H9 (cell line): Measurements from ENCODE around the gene CYP2S1. TPM values are rescaled to one million over a fixed set of nuclear protein-coding genes. Genes with fewer than 3 reads are reported as not detected.

Experiments
- DNase-seq: peaks from one replicate; pipeline ENCODE4 v3.0.0-alpha.2; 2017
- H2AFZ ChIP-seq: one replicate; pipeline ENCODE4 v1.6.1; 2013; ENCODE audit warnings: mild to moderate bottlenecking, low read length, control low read depth, moderate library complexity
- H2AK5ac ChIP-seq: 2 replicates; pipeline ENCODE4 v1.6.1; 2013; ENCODE audit warnings: low read length, control low read depth, mixed read lengths; ENCODE audit not compliant: insufficient read length
- H2BK120ac ChIP-seq: one replicate; pipeline ENCODE4 v1.6.1; 2013; ENCODE audit warnings: low read depth, mild to moderate bottlenecking, low read length, control low read depth, inconsistent platforms; ENCODE audit not compliant: poor library complexity, severe bottlenecking
- H2BK12ac ChIP-seq: 2 replicates; pipeline ENCODE4 v1.6.1; 2013; ENCODE audit warnings: low read length, control low read depth, mixed read lengths, low read depth; ENCODE audit not compliant: insufficient read length
- H2BK15ac ChIP-seq: 2 replicates; pipeline ENCODE4 v1.6.1; 2013; ENCODE audit warnings: low read depth, low read length, control low read depth
- H2BK20ac ChIP-seq: one replicate; pipeline ENCODE4 v1.6.1; 2013; ENCODE audit warnings: low read depth, mild to moderate bottlenecking, low read length, control low read depth, inconsistent platforms; ENCODE audit not compliant: poor library complexity, severe bottlenecking
- H2BK5ac ChIP-seq: 2 replicates; pipeline ENCODE4 v1.6.1; 2013; ENCODE audit warnings: low read length, control low read depth, mixed read lengths; ENCODE audit not compliant: insufficient read length
- H3K14ac ChIP-seq: 2 replicates; pipeline ENCODE4 v1.6.1; 2013; ENCODE audit warnings: low read length, control low read depth; ENCODE audit not compliant: insufficient read depth
- H3K18ac ChIP-seq: 2 replicates; pipeline ENCODE4 v1.6.1; 2013; ENCODE audit warnings: low read depth, mild to moderate bottlenecking, mixed read lengths, low read length, control low read depth; ENCODE audit not compliant: insufficient read length
- H3K23ac ChIP-seq: 2 replicates; pipeline ENCODE4 v1.6.1; 2013; ENCODE audit warnings: low read length, control low read depth, mixed read lengths, low read depth; ENCODE audit not compliant: insufficient read length
- H3K23me2 ChIP-seq: 2 replicates; pipeline ENCODE4 v1.6.1; 2013; ENCODE audit warnings: low read depth, mild to moderate bottlenecking, mixed read lengths, low read length, control low read depth; ENCODE audit not compliant: insufficient read length, poor library complexity, severe bottlenecking
- H3K27ac ChIP-seq: 2 replicates; pipeline ENCODE4 v1.5.1; 2013; ENCODE audit warnings: low read length, control low read depth, mixed read lengths, low read depth; ENCODE audit not compliant: insufficient read length
- H3K27me3 ChIP-seq: 2 replicates; pipeline ENCODE4 v1.6.1; 2013; ENCODE audit warnings: low read length, control low read depth, inconsistent platforms; ENCODE audit not compliant: insufficient read depth
- H3K4ac ChIP-seq: 2 replicates; pipeline ENCODE4 v1.6.1; 2013; ENCODE audit warnings: low read depth, mild to moderate bottlenecking, control low read depth, inconsistent platforms, low read length, moderate library complexity
- H3K4me1 ChIP-seq: 2 replicates; pipeline ENCODE4 v1.6.1; 2013; ENCODE audit warnings: low read length, control low read depth, inconsistent platforms; ENCODE audit not compliant: insufficient read depth
- H3K4me2 ChIP-seq: 2 replicates; pipeline ENCODE4 v1.6.1; 2013; ENCODE audit warnings: low read length, control low read depth, mixed read lengths; ENCODE audit not compliant: insufficient read length, insufficient read depth
- H3K56ac ChIP-seq: 2 replicates; pipeline ENCODE4 v1.6.1; 2013; ENCODE audit warnings: low read depth, mild to moderate bottlenecking, mixed read lengths, low read length, control low read depth; ENCODE audit not compliant: insufficient read length
- H3K79me1 ChIP-seq: 2 replicates; pipeline ENCODE4 v1.6.1; 2013; ENCODE audit warnings: low read depth, mild to moderate bottlenecking, moderate library complexity, low read length, control low read depth, inconsistent platforms; ENCODE audit not compliant: insufficient read depth, poor library complexity, severe bottlenecking
- H3K79me2 ChIP-seq: 2 replicates; pipeline ENCODE4 v1.6.1; 2013; ENCODE audit warnings: low read length, control low read depth, inconsistent platforms; ENCODE audit not compliant: insufficient read depth
- H3K9ac ChIP-seq: 2 replicates; pipeline ENCODE4 v1.6.1; 2013; ENCODE audit warnings: low read length, control low read depth, mixed read lengths; ENCODE audit not compliant: insufficient read length; ENCODE audit errors: extremely low read depth
- H3K9me3 ChIP-seq: one replicate; pipeline ENCODE4 v1.6.1; 2013; ENCODE audit warnings: low read depth, low read length, inconsistent platforms; ENCODE audit not compliant: control insufficient read depth
- H3T11ph ChIP-seq: one replicate; pipeline ENCODE4 v1.6.1; 2013; ENCODE audit warnings: mild to moderate bottlenecking, low read length, control low read depth, inconsistent platforms
- H4K20me1 ChIP-seq: one replicate; pipeline ENCODE4 v1.6.1; 2013; ENCODE audit not compliant: control insufficient read depth, insufficient read length, insufficient read depth
- H4K5ac ChIP-seq: 2 replicates; pipeline ENCODE4 v1.6.1; 2013; ENCODE audit warnings: low read depth, mild to moderate bottlenecking, mixed read lengths, low read length, control low read depth; ENCODE audit not compliant: insufficient read length
- H4K8ac ChIP-seq: replicated peaks from 2 replicates; pipeline ENCODE4 v1.6.1; 2013; ENCODE audit warnings: low read length, control low read depth, mixed read lengths, low read depth; ENCODE audit not compliant: insufficient read length
- H4K91ac ChIP-seq: 2 replicates; pipeline ENCODE4 v1.6.1; 2013; ENCODE audit warnings: low read depth, mild to moderate bottlenecking, moderate library complexity, mixed read lengths, low read length, control low read depth; ENCODE audit not compliant: insufficient read length
- H3K27ac Mint-ChIP-seq, 3 experiments: 2 replicates in 2 of 3; 3 replicates in 1 of 3; pipeline ENCODE4 v1.8.0; 2020 to 2021; ENCODE audit warnings: mixed read lengths in 3 of 3, mild to moderate bottlenecking in 1 of 3, moderate library complexity in 1 of 3
- H3K27me3 Mint-ChIP-seq: 2 replicates; pipeline ENCODE4 v1.8.0; 2021; ENCODE audit warnings: low read depth, mild to moderate bottlenecking, moderate library complexity, mixed read lengths
- H3K36me3 Mint-ChIP-seq, 3 experiments: 2 replicates in 2 of 3; 3 replicates in 1 of 3; pipeline ENCODE4 v1.8.0; 2020 to 2021; ENCODE audit warnings: low read depth in 3 of 3, mixed read lengths in 3 of 3; ENCODE audit not compliant: insufficient read depth in 1 of 3
- H3K4me1 Mint-ChIP-seq, 2 experiments: 2 replicates each; pipeline ENCODE4 v1.8.0; 2020; ENCODE audit warnings: mixed read lengths in 2 of 2
- H3K4me3 Mint-ChIP-seq, 2 experiments: 2 replicates in 1 of 2; 3 replicates in 1 of 2; pipeline ENCODE4 v1.8.0; 2020 to 2021; ENCODE audit warnings: mild to moderate bottlenecking in 2 of 2, mixed read lengths in 2 of 2, moderate library complexity in 1 of 2
- H3K9me3 Mint-ChIP-seq, 2 experiments: 2 replicates in 1 of 2; 3 replicates in 1 of 2; pipeline ENCODE4 v1.8.0; 2020; ENCODE audit warnings: mild to moderate bottlenecking in 2 of 2, mixed read lengths in 2 of 2, moderate library complexity in 1 of 2
- WGBS: extraction: QIAGEN DNeasy Blood & Tissue Kit; methylation state at CpG from one replicate; pipeline ENCODE4 v1.1.7; 2013; ENCODE audit warnings: missing lambda C conversion rate, low lambda C conversion rate, mixed read lengths; ENCODE audit not compliant: insufficient read length; ENCODE audit errors: extremely low coverage; 5-methylcytosine and 5-hydroxymethylcytosine counted together
- total RNA-seq: library from RNA; stranded (reverse); gene quantifications from 2 replicates; pipeline ENCODE4 v1.2.1, GENCODE V29; 2021
- TF ChIP-seq, protein P1 (sequence below): fragments of 200-600 bp; sonication (generic); conservative IDR thresholded peaks from 3 replicates; pipeline ENCODE4 v1.8.0; 2021; ENCODE audit warnings: antibody characterized with exemption, mild to moderate bottlenecking

The CYP2S1 gene
- total RNA-seq, 1 experiment from 2014 or later: 159 TPM

GRCh38 chr19:41189425-41190065 lies 3.5 kb upstream of the CYP2S1 start:
- peak overlapping the region; percentile 84 for H3K27ac ChIP-seq
- no peak overlapping the region for H3K56ac ChIP-seq
- H3K27me3 ChIP-seq: no peaks in the 10 kb centered on the region
- Mint-ChIP-seq H3K27ac (peak overlapping the region; percentile 91 to 99 (median 96)), H3K36me3 (peaks cover 0 to 10% (median 4%) of the 10 kb centered on the region in 3 experiments; a peak in 3 of 7 replicates), H3K4me3 (peak overlapping the region; percentile 23 to 65), H3K27me3 (no peaks in the 10 kb centered on the region), H3K9me3 (no peaks in the 10 kb centered on the region), H3K4me1 (peaks cover 56 to 70% of the 10 kb centered on the region in 2 experiments)
- H2BK120ac ChIP-seq: no peak overlapping the region
- peak overlapping the region; percentile 23 for H3K4me2 ChIP-seq
- no peaks in the 10 kb centered on the region for H3K79me1 ChIP-seq
- H4K8ac ChIP-seq: no peak overlapping the region
- no peak overlapping the region for H3K4ac ChIP-seq
- no peak overlapping the region for H3T11ph ChIP-seq
- peaks cover 15% of the 10 kb centered on the region; the same call in 1 of the 2 replicates for H3K79me2 ChIP-seq
- peaks cover 14% of the 10 kb centered on the region for H3K23me2 ChIP-seq
- peak overlapping the region; percentile 46 for H3K18ac ChIP-seq
- no peak overlapping the region for H3K9ac ChIP-seq
- H2AFZ ChIP-seq: no peak overlapping the region
- H3K9me3 ChIP-seq: no peaks in the 10 kb centered on the region
- H3K14ac ChIP-seq: no peak overlapping the region
- no peak overlapping the region for H2BK15ac ChIP-seq
- no peak overlapping the region for H2BK5ac ChIP-seq
- H3K4me1 ChIP-seq: peaks cover 20% of the 10 kb centered on the region; the same call in 1 of the 2 replicates
- no CpG with 5 or more reads among the region's 8 CpGs for WGBS
- DNase-seq: peak; percentile 86
- H4K91ac ChIP-seq: no peak overlapping the region
- no peak overlapping the region for H4K5ac ChIP-seq
- no peak overlapping the region for H2BK20ac ChIP-seq
- TF ChIP-seq, protein P1, sequence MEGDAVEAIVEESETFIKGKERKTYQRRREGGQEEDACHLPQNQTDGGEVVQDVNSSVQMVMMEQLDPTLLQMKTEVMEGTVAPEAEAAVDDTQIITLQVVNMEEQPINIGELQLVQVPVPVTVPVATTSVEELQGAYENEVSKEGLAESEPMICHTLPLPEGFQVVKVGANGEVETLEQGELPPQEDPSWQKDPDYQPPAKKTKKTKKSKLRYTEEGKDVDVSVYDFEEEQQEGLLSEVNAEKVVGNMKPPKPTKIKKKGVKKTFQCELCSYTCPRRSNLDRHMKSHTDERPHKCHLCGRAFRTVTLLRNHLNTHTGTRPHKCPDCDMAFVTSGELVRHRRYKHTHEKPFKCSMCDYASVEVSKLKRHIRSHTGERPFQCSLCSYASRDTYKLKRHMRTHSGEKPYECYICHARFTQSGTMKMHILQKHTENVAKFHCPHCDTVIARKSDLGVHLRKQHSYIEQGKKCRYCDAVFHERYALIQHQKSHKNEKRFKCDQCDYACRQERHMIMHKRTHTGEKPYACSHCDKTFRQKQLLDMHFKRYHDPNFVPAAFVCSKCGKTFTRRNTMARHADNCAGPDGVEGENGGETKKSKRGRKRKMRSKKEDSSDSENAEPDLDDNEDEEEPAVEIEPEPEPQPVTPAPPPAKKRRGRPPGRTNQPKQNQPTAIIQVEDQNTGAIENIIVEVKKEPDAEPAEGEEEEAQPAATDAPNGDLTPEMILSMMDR: no peak
- peaks cover under 1% of the 10 kb centered on the region for H4K20me1 ChIP-seq
- H2BK12ac ChIP-seq: no peak overlapping the region
- H2AK5ac ChIP-seq: no peak overlapping the region
- no peak overlapping the region for H3K23ac ChIP-seq
